ENCODE results near the gene SPINK2.

- TF ChIP-seq CTCF (conservative IDR thresholded peaks at IDR 0.05), result no peak
- no peak for TF ChIP-seq ZFX (IDR thresholded peaks at IDR 0.05)
Measured at GRCh38 chr4:56767567-56767966, 53.9 kb downstream of the SPINK2 start.
